Stimulated activated naive CD4-positive, alpha-beta T cell treated with Interleukin-2 at 50 U/mL for 16 hours (primary cell): Measurements from ENCODE around the gene GSTM2.

Experiments used
- DNase-seq: peaks from one replicate; lab custom pipeline; 2025; lab: John Stamatoyannopoulos, UW

Gene GSTM2

GRCh38 chr1:109667452-109668122 is at the start of gene GSTM2:
Gene GSTM2, plus strand, starts transcription at chr1:109668057. Its CDS starts 59 bp downstream, at chr1:109668116.
- peak; percentile 79 for DNase-seq

GRCh38 chr1:109618661-109619575 is 48.9 kb upstream of the GSTM2 start:
- DNase-seq: no peak

- DNase-seq: peak; percentile 63
These were observed 48.1 kb upstream of the GSTM2 start, which contains the start of the genes AMPD2 and GNAT2 for GRCh38 chr1:109619576-109620400. Gene AMPD2, plus strand, starts transcription at chr1:109619837. Its CDS starts 1,339 bp downstream, at chr1:109621176. Gene GNAT2, minus strand, starts transcription at chr1:109619616. Its CDS starts 6,746 bp downstream, at chr1:109612870.

GRCh38 chr1:109620401-109620791 is 47.5 kb upstream of the GSTM2 start:
- no peak for DNase-seq

GRCh38 chr1:109620841-109621286 is 47.0 kb upstream of the GSTM2 start:
- DNase-seq: peak; percentile 98

- DNase-seq: no peak
These were observed 46.3 kb upstream of the GSTM2 start for GRCh38 chr1:109621379-109622136.

- DNase-seq: no peak
These were observed 45.5 kb upstream of the GSTM2 start for GRCh38 chr1:109622137-109622892.

GRCh38 chr1:109622895-109623294 is 45.0 kb upstream of the GSTM2 start:
- DNase-seq: no peak

- DNase-seq: no peak
These were observed 44.2 kb upstream of the GSTM2 start for GRCh38 chr1:109623601-109624161.

- DNase-seq: no peak
These were observed 43.5 kb upstream of the GSTM2 start for GRCh38 chr1:109624201-109625010.

- DNase-seq: no peak
These were observed 42.7 kb upstream of the GSTM2 start for GRCh38 chr1:109625176-109625575.

GRCh38 chr1:109625601-109626560 is 42.0 kb upstream of the GSTM2 start:
- DNase-seq: no peak

- DNase-seq: no peak
These were observed 41.0 kb upstream of the GSTM2 start for GRCh38 chr1:109626682-109627408.

- no peak for DNase-seq
These were observed 40.0 kb upstream of the GSTM2 start for GRCh38 chr1:109627692-109628399.

- no peak for DNase-seq
These were observed 39.1 kb upstream of the GSTM2 start for GRCh38 chr1:109628540-109629321.
